ENCODE results near the gene GPALPP1. TPM values are rescaled to one million over a fixed set of nuclear protein-coding genes. Genes with fewer than 3 reads are reported as not detected.
"Not testable (repeated sequence)": the region's sequence is repeated elsewhere in the genome, so short reads cannot be mapped to it uniquely, and the experiment has no call there.

The GPALPP1 gene
- total and polyA plus RNA-seq, 4 donors = 7.9 to 45.0 (median 13.0) TPM

DNA sequence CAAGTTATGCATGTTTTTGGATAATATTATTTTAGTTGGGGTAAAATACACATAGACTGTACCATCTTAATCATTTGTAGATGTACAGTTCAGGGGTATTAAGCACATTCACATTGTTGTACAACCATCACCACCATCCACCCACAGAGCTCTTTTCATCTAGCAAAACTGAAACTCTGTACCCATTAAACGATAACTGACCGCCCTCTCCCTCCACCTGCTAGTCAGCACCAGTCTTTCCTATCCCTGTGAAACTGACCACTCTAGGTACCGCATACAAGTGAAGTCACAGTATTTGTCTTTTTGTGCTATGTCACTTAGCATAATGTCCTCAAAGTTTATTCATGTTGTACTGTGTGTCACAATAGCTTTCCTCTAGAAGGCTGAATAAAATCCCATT, 70.7 kb downstream of the GPALPP1 start:
- WGBS, 2 donors = 92 to 95% methylated on average over 3 of the region's 3 CpGs

DNA sequence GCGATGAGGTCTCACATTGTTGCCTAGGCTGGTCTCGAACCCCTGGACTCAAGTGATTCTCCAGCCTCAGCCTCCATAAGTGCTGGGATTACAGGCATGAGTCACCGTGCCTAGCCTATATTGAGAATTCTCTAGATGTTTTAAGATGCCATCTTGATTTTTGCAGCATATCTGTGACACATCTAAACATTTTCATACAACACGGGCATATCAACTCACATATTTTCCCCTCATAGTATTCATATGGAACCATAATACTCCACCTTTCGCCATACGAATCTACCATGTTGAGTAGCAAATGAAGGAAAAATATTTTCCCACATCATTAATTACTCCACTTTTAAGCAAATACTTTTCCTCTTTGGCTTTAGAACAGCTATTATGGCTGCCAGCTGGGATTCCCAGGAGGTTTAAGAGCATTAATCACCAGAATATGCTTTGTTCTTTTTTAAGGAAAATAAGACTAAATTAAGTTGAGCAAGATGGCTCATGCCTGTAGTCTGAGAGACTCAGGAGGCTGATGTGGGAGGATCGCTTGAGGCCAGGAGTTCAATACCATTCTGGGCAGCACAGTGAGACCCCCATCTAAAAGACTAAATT, 74.0 kb downstream of the GPALPP1 start:
- no peaks in the 10 kb centered on the region for H3K4me1 ChIP-seq (ENCODE audit: control insufficient read depth in 5 of 5, insufficient read depth in 5 of 5, low read length in 5 of 5)
- WGBS, 2 donors = 83 to 84% methylated on average over 7 of the region's 7 CpGs
- H3K9me3 ChIP-seq (ENCODE audit: control insufficient read depth in 4 of 4, insufficient read depth in 3 of 4, low read length in 3 of 4) = peaks cover 0 to 1% (median 0%) of the 10 kb centered on the region in 4 donors
- H3K27ac ChIP-seq (ENCODE audit: low read depth in 1 of 2, low read length in 1 of 2) = no peak overlapping the region
- DNase-seq (no peak), ATAC-seq (ENCODE audit: insufficient read depth, low FRiP score) (no peak)
- no peaks in the 10 kb centered on the region for H3K27me3 ChIP-seq (ENCODE audit: control insufficient read depth in 3 of 3, insufficient read depth in 3 of 3, low read length in 2 of 3)
- no peak overlapping the region for H3K9ac ChIP-seq (ENCODE audit: insufficient read depth in 1 of 2, low read length in 2 of 2)
- no peak overlapping the region for H3K4me3 ChIP-seq
- no peaks in the 10 kb centered on the region for H3K36me3 ChIP-seq (ENCODE audit: control insufficient read depth in 4 of 4, insufficient read depth in 4 of 4, low read length in 4 of 4)
- TF ChIP-seq, protein P1, sequence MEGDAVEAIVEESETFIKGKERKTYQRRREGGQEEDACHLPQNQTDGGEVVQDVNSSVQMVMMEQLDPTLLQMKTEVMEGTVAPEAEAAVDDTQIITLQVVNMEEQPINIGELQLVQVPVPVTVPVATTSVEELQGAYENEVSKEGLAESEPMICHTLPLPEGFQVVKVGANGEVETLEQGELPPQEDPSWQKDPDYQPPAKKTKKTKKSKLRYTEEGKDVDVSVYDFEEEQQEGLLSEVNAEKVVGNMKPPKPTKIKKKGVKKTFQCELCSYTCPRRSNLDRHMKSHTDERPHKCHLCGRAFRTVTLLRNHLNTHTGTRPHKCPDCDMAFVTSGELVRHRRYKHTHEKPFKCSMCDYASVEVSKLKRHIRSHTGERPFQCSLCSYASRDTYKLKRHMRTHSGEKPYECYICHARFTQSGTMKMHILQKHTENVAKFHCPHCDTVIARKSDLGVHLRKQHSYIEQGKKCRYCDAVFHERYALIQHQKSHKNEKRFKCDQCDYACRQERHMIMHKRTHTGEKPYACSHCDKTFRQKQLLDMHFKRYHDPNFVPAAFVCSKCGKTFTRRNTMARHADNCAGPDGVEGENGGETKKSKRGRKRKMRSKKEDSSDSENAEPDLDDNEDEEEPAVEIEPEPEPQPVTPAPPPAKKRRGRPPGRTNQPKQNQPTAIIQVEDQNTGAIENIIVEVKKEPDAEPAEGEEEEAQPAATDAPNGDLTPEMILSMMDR (IDR thresholded peaks at IDR 0.05; ENCODE audit: control extremely low read depth, extremely low read depth) = no peak

More for the DNA sequence above, 70.7 kb downstream of the GPALPP1 start:
- Histone ChIP-seq H3K27ac (ENCODE audit: low read depth in 1 of 2, low read length in 1 of 2) (no peak overlapping the region), H3K9ac (ENCODE audit: insufficient read depth in 1 of 2, low read length in 2 of 2) (no peak overlapping the region), H3K4me3 (no peak overlapping the region), H3K36me3 (ENCODE audit: control insufficient read depth in 4 of 4, insufficient read depth in 4 of 4, low read length in 4 of 4) (no peaks in the 10 kb centered on the region), H3K9me3 (ENCODE audit: control insufficient read depth in 4 of 4, insufficient read depth in 3 of 4, low read length in 3 of 4) (no peaks in the 10 kb centered on the region), H3K27me3 (ENCODE audit: control insufficient read depth in 3 of 3, insufficient read depth in 3 of 3, low read length in 2 of 3) (no peaks in the 10 kb centered on the region), H3K4me1 (ENCODE audit: control insufficient read depth in 5 of 5, insufficient read depth in 5 of 5, low read length in 5 of 5) (no peaks in the 10 kb centered on the region)
- DNase-seq (no peak), ATAC-seq (ENCODE audit: insufficient read depth, low FRiP score) (no peak)
- TF ChIP-seq, protein P1 (IDR thresholded peaks at IDR 0.05; ENCODE audit: control extremely low read depth, extremely low read depth) = no peak

DNA sequence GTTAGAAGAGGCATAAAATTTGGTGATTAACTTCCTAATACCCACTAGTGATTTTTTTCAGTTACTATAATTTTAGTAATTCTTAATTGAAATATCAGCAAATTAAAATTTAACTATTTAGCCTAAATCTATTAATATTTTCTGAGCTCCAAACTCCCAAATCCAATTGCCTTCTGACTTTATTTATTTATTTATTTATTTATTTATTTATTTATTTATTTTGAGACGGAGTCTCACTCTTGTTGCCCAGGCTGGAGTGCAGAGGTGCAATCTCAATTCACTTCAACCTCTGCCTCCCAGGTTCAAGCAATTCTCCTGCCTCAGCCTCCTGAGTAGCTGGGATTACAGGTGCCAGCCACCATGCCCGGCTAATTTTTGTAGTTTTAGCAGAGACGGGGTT, 74.6 kb downstream of the GPALPP1 start:
- H3K27ac ChIP-seq (ENCODE audit: low read depth in 1 of 2, low read length in 1 of 2); H3K27me3 ChIP-seq (ENCODE audit: control insufficient read depth in 3 of 3, insufficient read depth in 3 of 3, low read length in 2 of 3); H3K36me3 ChIP-seq (ENCODE audit: control insufficient read depth in 4 of 4, insufficient read depth in 4 of 4, low read length in 4 of 4); H3K4me3 ChIP-seq; DNase-seq; H3K9ac ChIP-seq (ENCODE audit: insufficient read depth in 1 of 2, low read length in 2 of 2); ATAC-seq (ENCODE audit: insufficient read depth, low FRiP score); H3K4me1 ChIP-seq (ENCODE audit: control insufficient read depth in 5 of 5, insufficient read depth in 5 of 5, low read length in 5 of 5); H3K9me3 ChIP-seq (ENCODE audit: control insufficient read depth in 4 of 4, insufficient read depth in 3 of 4, low read length in 3 of 4): not testable (repeated sequence)
- WGBS, 2 donors = 94% methylated on average over 3 of the region's 3 CpGs

DNA sequence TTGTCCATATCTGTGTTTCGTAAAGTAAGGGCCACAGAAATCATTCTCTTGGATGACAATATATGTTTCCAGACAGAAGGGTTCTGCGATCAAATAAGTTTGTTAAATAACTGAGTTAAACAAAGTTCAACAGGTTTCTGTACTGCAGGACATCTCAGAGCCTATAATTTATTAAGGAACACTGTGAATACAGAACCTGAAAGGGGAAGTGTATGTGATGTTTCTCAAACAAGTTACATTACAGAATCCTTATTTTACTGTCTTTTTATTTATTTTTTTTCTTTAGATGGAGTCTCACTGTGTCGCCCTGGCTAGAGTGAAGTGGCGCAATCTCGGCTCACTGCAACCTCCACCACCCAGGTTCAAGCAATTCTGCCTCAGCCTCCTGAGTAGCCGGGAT, 75.6 kb downstream of the GPALPP1 start:
- WGBS, 2 donors = 82 to 89% methylated on average over 6 of the region's 6 CpGs
- H3K4me1 ChIP-seq (ENCODE audit: control insufficient read depth in 5 of 5, insufficient read depth in 5 of 5, low read length in 5 of 5) = no peaks in the 10 kb centered on the region
- ATAC-seq (ENCODE audit: insufficient read depth, low FRiP score) = no peak
- H3K9ac ChIP-seq (ENCODE audit: insufficient read depth in 1 of 2, low read length in 2 of 2) = no peak overlapping the region
- H3K27ac ChIP-seq (ENCODE audit: low read depth in 1 of 2, low read length in 1 of 2) = no peak overlapping the region
- no peaks in the 10 kb centered on the region for H3K36me3 ChIP-seq (ENCODE audit: control insufficient read depth in 4 of 4, insufficient read depth in 4 of 4, low read length in 4 of 4)
- no peak for DNase-seq
- no peak overlapping the region for H3K4me3 ChIP-seq
- H3K27me3 ChIP-seq (ENCODE audit: control insufficient read depth in 3 of 3, insufficient read depth in 3 of 3, low read length in 2 of 3) = no peaks in the 10 kb centered on the region
- TF ChIP-seq, protein P1 (IDR thresholded peaks at IDR 0.05; ENCODE audit: control extremely low read depth, extremely low read depth) = no peak
- H3K9me3 ChIP-seq (ENCODE audit: control insufficient read depth in 4 of 4, insufficient read depth in 3 of 4, low read length in 3 of 4) = peaks cover 0 to 1% (median 0%) of the 10 kb centered on the region in 4 donors
